ENCODE data around the gene TCEAL4.

Gene TCEAL4

DNA sequence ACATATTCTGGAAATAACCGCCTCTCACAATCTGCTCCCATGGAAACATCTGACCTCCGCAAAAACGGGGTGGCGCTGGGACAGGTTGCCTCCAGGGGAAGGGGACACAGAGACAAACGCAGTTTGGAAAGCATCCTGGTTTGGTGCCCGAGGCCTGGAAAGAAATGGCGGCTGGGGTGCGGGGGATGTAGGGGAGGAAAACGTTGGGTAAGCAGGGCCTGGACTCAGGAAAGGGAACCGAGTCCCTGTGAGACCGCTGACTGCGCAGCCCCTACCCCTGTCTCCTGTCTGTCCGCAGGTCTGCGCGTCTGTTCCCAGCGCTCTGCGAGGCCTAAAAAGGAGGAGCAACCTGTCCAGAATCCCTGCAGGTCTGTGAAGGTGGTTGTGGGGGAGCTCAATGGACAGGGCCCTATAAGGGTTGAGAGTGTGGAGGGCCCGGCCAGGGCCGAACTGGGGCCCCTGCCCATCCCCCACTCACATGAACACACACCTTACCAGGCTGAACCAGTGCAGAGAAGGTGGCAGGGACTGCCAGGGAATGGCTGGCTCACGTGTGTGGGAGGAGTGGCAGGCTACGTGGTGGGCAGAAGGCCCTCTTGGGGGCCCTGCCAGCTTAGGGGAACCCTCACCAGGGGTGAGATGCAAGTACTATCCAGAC is 23.1 kb downstream of the TCEAL4 start:
- TF ChIP-seq EZH2phosphoT487 (IDR thresholded peaks at IDR 0.05; ENCODE audit: borderline replicate concordance): no peak
- no peak for TF ChIP-seq CTCF (conservative IDR thresholded peaks at IDR 0.05; ENCODE audit: low read length)
- Histone ChIP-seq H3K4me2 (ENCODE audit: low read depth, low read length, poor library complexity, severe bottlenecking) (peak overlapping the region; percentile 68), H3F3A (ENCODE audit: low read depth) (no peaks in the 10 kb centered on the region), H3K27me3 (ENCODE audit: insufficient read depth, low read length, poor library complexity, severe bottlenecking) (no peaks in the 10 kb centered on the region), H4K20me1 (ENCODE audit: insufficient read depth, low read length, poor library complexity, severe bottlenecking) (no peaks in the 10 kb centered on the region), H3K4me3 (ENCODE audit: low read length, poor library complexity, severe bottlenecking) (peak overlapping the region; percentile 77), H3K9me2 (replicated peaks; ENCODE audit: low read depth, low read length) (no peaks in the 10 kb centered on the region), H3K9me3 (ENCODE audit: insufficient read depth, low read depth, low read length) (no peaks in the 10 kb centered on the region), H3K36me3 (ENCODE audit: insufficient read depth, low read length) (no peaks in the 10 kb centered on the region), H2AFZ (ENCODE audit: low read length) (peak overlapping the region; percentile 83; the same call in 1 of the 2 replicates), H3K9ac (ENCODE audit: low read depth, low read length, poor library complexity, severe bottlenecking) (peak overlapping the region; percentile 72), H3K4me1 (ENCODE audit: insufficient read depth, low read length, poor library complexity, severe bottlenecking) (no peaks in the 10 kb centered on the region), H3K79me2 (ENCODE audit: insufficient read depth, low read length) (no peaks in the 10 kb centered on the region)

- TF ChIP-seq EZH2phosphoT487 (IDR thresholded peaks at IDR 0.05; ENCODE audit: borderline replicate concordance): no peak
- no peak for TF ChIP-seq CTCF (conservative IDR thresholded peaks at IDR 0.05; ENCODE audit: low read length)
- no peaks in the 10 kb centered on the region for H4K20me1 ChIP-seq (ENCODE audit: insufficient read depth, low read length, poor library complexity, severe bottlenecking)
- no peak overlapping the region for H3K4me3 ChIP-seq (ENCODE audit: low read length, poor library complexity, severe bottlenecking)
- H3K79me2 ChIP-seq (ENCODE audit: insufficient read depth, low read length): no peaks in the 10 kb centered on the region
- H3K4me2 ChIP-seq (ENCODE audit: low read depth, low read length, poor library complexity, severe bottlenecking): no peak overlapping the region
- H3K9me2 ChIP-seq (replicated peaks; ENCODE audit: low read depth, low read length): no peaks in the 10 kb centered on the region
- no peaks in the 10 kb centered on the region for H3K36me3 ChIP-seq (ENCODE audit: insufficient read depth, low read length)
- no peaks in the 10 kb centered on the region for H3K27me3 ChIP-seq (ENCODE audit: insufficient read depth, low read length, poor library complexity, severe bottlenecking)
- H2AFZ ChIP-seq (ENCODE audit: low read length): no peak overlapping the region
- no peaks in the 10 kb centered on the region for H3K4me1 ChIP-seq (ENCODE audit: insufficient read depth, low read length, poor library complexity, severe bottlenecking)
- H3F3A ChIP-seq (ENCODE audit: low read depth): no peaks in the 10 kb centered on the region
- no peak overlapping the region for H3K9ac ChIP-seq (ENCODE audit: low read depth, low read length, poor library complexity, severe bottlenecking)
- H3K9me3 ChIP-seq (ENCODE audit: insufficient read depth, low read depth, low read length): no peaks in the 10 kb centered on the region
Measured at GRCh38 chrX:103610282-103610681, 25.0 kb downstream of the TCEAL4 start.

- Histone ChIP-seq H3K9me2 (replicated peaks; ENCODE audit: low read depth, low read length) (no peaks in the 10 kb centered on the region), H3K4me2 (ENCODE audit: low read depth, low read length, poor library complexity, severe bottlenecking) (no peak overlapping the region), H3K4me3 (ENCODE audit: low read length, poor library complexity, severe bottlenecking) (no peak overlapping the region), H3K27me3 (ENCODE audit: insufficient read depth, low read length, poor library complexity, severe bottlenecking) (no peaks in the 10 kb centered on the region), H3F3A (ENCODE audit: low read depth) (no peaks in the 10 kb centered on the region), H3K79me2 (ENCODE audit: insufficient read depth, low read length) (no peaks in the 10 kb centered on the region), H3K36me3 (ENCODE audit: insufficient read depth, low read length) (no peaks in the 10 kb centered on the region), H3K9ac (ENCODE audit: low read depth, low read length, poor library complexity, severe bottlenecking) (no peak overlapping the region), H4K20me1 (ENCODE audit: insufficient read depth, low read length, poor library complexity, severe bottlenecking) (no peaks in the 10 kb centered on the region), H2AFZ (ENCODE audit: low read length) (no peak overlapping the region), H3K9me3 (ENCODE audit: insufficient read depth, low read depth, low read length) (no peaks in the 10 kb centered on the region), H3K4me1 (ENCODE audit: insufficient read depth, low read length, poor library complexity, severe bottlenecking) (no peaks in the 10 kb centered on the region)
- TF ChIP-seq EZH2phosphoT487 (IDR thresholded peaks at IDR 0.05; ENCODE audit: borderline replicate concordance): no peak
- TF ChIP-seq CTCF (conservative IDR thresholded peaks at IDR 0.05; ENCODE audit: low read length): no peak
Measured at GRCh38 chrX:103613362-103613890, 28.1 kb downstream of the TCEAL4 start.

Measured in Loucy (cell line).